ENCODE data around the gene SH3BP5.

DNA sequence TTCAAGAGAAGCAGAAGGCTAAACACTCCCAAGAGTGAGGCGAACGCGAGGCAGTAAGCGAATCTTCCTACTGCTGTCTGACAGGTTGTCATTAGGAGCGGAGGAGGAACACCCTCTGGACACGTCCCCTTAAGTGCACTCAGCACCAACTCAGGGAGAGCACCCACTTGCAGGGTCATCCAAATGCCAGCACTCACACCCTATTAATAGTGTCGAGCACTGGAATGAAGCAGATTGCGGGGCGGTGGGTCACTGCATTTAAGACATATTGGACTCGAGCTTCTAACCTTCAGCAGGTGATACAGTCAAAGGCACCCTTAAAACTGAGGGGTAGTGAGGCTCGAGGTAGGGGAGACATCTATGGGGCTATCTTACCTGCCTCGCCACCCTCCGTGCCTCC lies 28.7 kb downstream of the SH3BP5 start:
- TF ChIP-seq CTCF (IDR thresholded peaks at IDR 0.05) (no peak), EZH2 (IDR thresholded peaks at IDR 0.05; ENCODE audit: borderline replicate concordance, insufficient read depth, low read depth, low read length, poor library complexity, severe bottlenecking) (no peak)

Measured in B cell (primary cell).